H9 (cell line): ENCODE results near the gene CELA2A. TPM values are rescaled to one million over a fixed set of nuclear protein-coding genes. Genes with fewer than 3 reads are reported as not detected.
A peak's percentile ranks its signal among the peaks of the same experiment; 100 is the strongest.
"Not testable (repeated sequence)": the region's sequence is repeated elsewhere in the genome, so short reads cannot be mapped to it uniquely, and the experiment has no call there.

Experiments used
- DNase-seq: peaks from one replicate; pipeline ENCODE4 v3.0.0-alpha.2; 2017
- H2AFZ ChIP-seq: one replicate; pipeline ENCODE4 v1.6.1; 2013; ENCODE audit warnings: mild to moderate bottlenecking, low read length, control low read depth, moderate library complexity
- H2AK5ac ChIP-seq: 2 replicates; pipeline ENCODE4 v1.6.1; 2013; ENCODE audit warnings: low read length, control low read depth, mixed read lengths; ENCODE audit not compliant: insufficient read length
- H2BK120ac ChIP-seq: one replicate; pipeline ENCODE4 v1.6.1; 2013; ENCODE audit warnings: low read depth, mild to moderate bottlenecking, low read length, control low read depth, inconsistent platforms; ENCODE audit not compliant: poor library complexity, severe bottlenecking
- H2BK12ac ChIP-seq: 2 replicates; pipeline ENCODE4 v1.6.1; 2013; ENCODE audit warnings: low read length, control low read depth, mixed read lengths, low read depth; ENCODE audit not compliant: insufficient read length
- H2BK15ac ChIP-seq: 2 replicates; pipeline ENCODE4 v1.6.1; 2013; ENCODE audit warnings: low read depth, low read length, control low read depth
- H2BK20ac ChIP-seq: one replicate; pipeline ENCODE4 v1.6.1; 2013; ENCODE audit warnings: low read depth, mild to moderate bottlenecking, low read length, control low read depth, inconsistent platforms; ENCODE audit not compliant: poor library complexity, severe bottlenecking
- H2BK5ac ChIP-seq: 2 replicates; pipeline ENCODE4 v1.6.1; 2013; ENCODE audit warnings: low read length, control low read depth, mixed read lengths; ENCODE audit not compliant: insufficient read length
- H3K14ac ChIP-seq: 2 replicates; pipeline ENCODE4 v1.6.1; 2013; ENCODE audit warnings: low read length, control low read depth; ENCODE audit not compliant: insufficient read depth
- H3K18ac ChIP-seq: 2 replicates; pipeline ENCODE4 v1.6.1; 2013; ENCODE audit warnings: low read depth, mild to moderate bottlenecking, mixed read lengths, low read length, control low read depth; ENCODE audit not compliant: insufficient read length
- H3K23ac ChIP-seq: 2 replicates; pipeline ENCODE4 v1.6.1; 2013; ENCODE audit warnings: low read length, control low read depth, mixed read lengths, low read depth; ENCODE audit not compliant: insufficient read length
- H3K23me2 ChIP-seq: 2 replicates; pipeline ENCODE4 v1.6.1; 2013; ENCODE audit warnings: low read depth, mild to moderate bottlenecking, mixed read lengths, low read length, control low read depth; ENCODE audit not compliant: insufficient read length, poor library complexity, severe bottlenecking
- H3K27ac ChIP-seq: 2 replicates; pipeline ENCODE4 v1.5.1; 2013; ENCODE audit warnings: low read length, control low read depth, mixed read lengths, low read depth; ENCODE audit not compliant: insufficient read length
- H3K27me3 ChIP-seq: 2 replicates; pipeline ENCODE4 v1.6.1; 2013; ENCODE audit warnings: low read length, control low read depth, inconsistent platforms; ENCODE audit not compliant: insufficient read depth
- H3K4ac ChIP-seq: 2 replicates; pipeline ENCODE4 v1.6.1; 2013; ENCODE audit warnings: low read depth, mild to moderate bottlenecking, control low read depth, inconsistent platforms, low read length, moderate library complexity
- H3K4me1 ChIP-seq: 2 replicates; pipeline ENCODE4 v1.6.1; 2013; ENCODE audit warnings: low read length, control low read depth, inconsistent platforms; ENCODE audit not compliant: insufficient read depth
- H3K4me2 ChIP-seq: 2 replicates; pipeline ENCODE4 v1.6.1; 2013; ENCODE audit warnings: low read length, control low read depth, mixed read lengths; ENCODE audit not compliant: insufficient read length, insufficient read depth
- H3K56ac ChIP-seq: 2 replicates; pipeline ENCODE4 v1.6.1; 2013; ENCODE audit warnings: low read depth, mild to moderate bottlenecking, mixed read lengths, low read length, control low read depth; ENCODE audit not compliant: insufficient read length
- H3K79me1 ChIP-seq: 2 replicates; pipeline ENCODE4 v1.6.1; 2013; ENCODE audit warnings: low read depth, mild to moderate bottlenecking, moderate library complexity, low read length, control low read depth, inconsistent platforms; ENCODE audit not compliant: insufficient read depth, poor library complexity, severe bottlenecking
- H3K79me2 ChIP-seq: 2 replicates; pipeline ENCODE4 v1.6.1; 2013; ENCODE audit warnings: low read length, control low read depth, inconsistent platforms; ENCODE audit not compliant: insufficient read depth
- H3K9ac ChIP-seq: 2 replicates; pipeline ENCODE4 v1.6.1; 2013; ENCODE audit warnings: low read length, control low read depth, mixed read lengths; ENCODE audit not compliant: insufficient read length; ENCODE audit errors: extremely low read depth
- H3K9me3 ChIP-seq: one replicate; pipeline ENCODE4 v1.6.1; 2013; ENCODE audit warnings: low read depth, low read length, inconsistent platforms; ENCODE audit not compliant: control insufficient read depth
- H3T11ph ChIP-seq: one replicate; pipeline ENCODE4 v1.6.1; 2013; ENCODE audit warnings: mild to moderate bottlenecking, low read length, control low read depth, inconsistent platforms
- H4K20me1 ChIP-seq: one replicate; pipeline ENCODE4 v1.6.1; 2013; ENCODE audit not compliant: control insufficient read depth, insufficient read length, insufficient read depth
- H4K5ac ChIP-seq: 2 replicates; pipeline ENCODE4 v1.6.1; 2013; ENCODE audit warnings: low read depth, mild to moderate bottlenecking, mixed read lengths, low read length, control low read depth; ENCODE audit not compliant: insufficient read length
- H4K8ac ChIP-seq: replicated peaks from 2 replicates; pipeline ENCODE4 v1.6.1; 2013; ENCODE audit warnings: low read length, control low read depth, mixed read lengths, low read depth; ENCODE audit not compliant: insufficient read length
- H4K91ac ChIP-seq: 2 replicates; pipeline ENCODE4 v1.6.1; 2013; ENCODE audit warnings: low read depth, mild to moderate bottlenecking, moderate library complexity, mixed read lengths, low read length, control low read depth; ENCODE audit not compliant: insufficient read length
- H3K27ac Mint-ChIP-seq, 3 experiments: 2 replicates in 2 of 3; 3 replicates in 1 of 3; pipeline ENCODE4 v1.8.0; 2020 to 2021; ENCODE audit warnings: mixed read lengths in 3 of 3, mild to moderate bottlenecking in 1 of 3, moderate library complexity in 1 of 3
- H3K27me3 Mint-ChIP-seq: 2 replicates; pipeline ENCODE4 v1.8.0; 2021; ENCODE audit warnings: low read depth, mild to moderate bottlenecking, moderate library complexity, mixed read lengths
- H3K36me3 Mint-ChIP-seq, 3 experiments: 2 replicates in 2 of 3; 3 replicates in 1 of 3; pipeline ENCODE4 v1.8.0; 2020 to 2021; ENCODE audit warnings: low read depth in 3 of 3, mixed read lengths in 3 of 3; ENCODE audit not compliant: insufficient read depth in 1 of 3
- H3K4me1 Mint-ChIP-seq, 2 experiments: 2 replicates each; pipeline ENCODE4 v1.8.0; 2020; ENCODE audit warnings: mixed read lengths in 2 of 2
- H3K4me3 Mint-ChIP-seq, 2 experiments: 2 replicates in 1 of 2; 3 replicates in 1 of 2; pipeline ENCODE4 v1.8.0; 2020 to 2021; ENCODE audit warnings: mild to moderate bottlenecking in 2 of 2, mixed read lengths in 2 of 2, moderate library complexity in 1 of 2
- H3K9me3 Mint-ChIP-seq, 2 experiments: 2 replicates in 1 of 2; 3 replicates in 1 of 2; pipeline ENCODE4 v1.8.0; 2020; ENCODE audit warnings: mild to moderate bottlenecking in 2 of 2, mixed read lengths in 2 of 2, moderate library complexity in 1 of 2
- CTCF ChIP-seq: fragments of 200-600 bp; sonication (generic); conservative IDR thresholded peaks from 3 replicates; pipeline ENCODE4 v1.8.0; 2021; ENCODE audit warnings: antibody characterized with exemption, mild to moderate bottlenecking
- WGBS: extraction: QIAGEN DNeasy Blood & Tissue Kit; methylation state at CpG from one replicate; pipeline ENCODE4 v1.1.7; 2013; ENCODE audit warnings: missing lambda C conversion rate, low lambda C conversion rate, mixed read lengths; ENCODE audit not compliant: insufficient read length; ENCODE audit errors: extremely low coverage; 5-methylcytosine and 5-hydroxymethylcytosine counted together
- total RNA-seq: library from RNA; stranded (reverse); gene quantifications from 2 replicates; pipeline ENCODE4 v1.2.1, GENCODE V29; 2021

The CELA2A gene
- total RNA-seq, 1 experiment from 2014 or later = not detected

- H4K91ac ChIP-seq = no peak overlapping the region
- no peaks in the 10 kb centered on the region for H3K36me3 Mint-ChIP-seq
- no peaks in the 10 kb centered on the region for H3K9me3 ChIP-seq
- no peak overlapping the region for H2AK5ac ChIP-seq
- H3K56ac ChIP-seq = no peak overlapping the region
- H3K27ac Mint-ChIP-seq = peak overlapping the region in 1 of 3 experiments; percentile 20; a peak in 1 of 7 replicates
- TF ChIP-seq CTCF = no peak
- no peaks in the 10 kb centered on the region for H3K23me2 ChIP-seq
- H3K9ac ChIP-seq = no peak overlapping the region
- no peaks in the 10 kb centered on the region for H4K20me1 ChIP-seq
- no peak overlapping the region for H2BK5ac ChIP-seq
- H3K14ac ChIP-seq = no peak overlapping the region; the same call in 1 of the 2 replicates
- no peaks in the 10 kb centered on the region for H3K79me1 ChIP-seq
- no peaks in the 10 kb centered on the region for H3K79me2 ChIP-seq
- DNase-seq = no peak
- no peak overlapping the region for H2BK15ac ChIP-seq
- no peaks in the 10 kb centered on the region for H3K4me1 ChIP-seq
- H3K4me3 Mint-ChIP-seq = no peak overlapping the region
- H3K18ac ChIP-seq = no peak overlapping the region
- H3K4me2 ChIP-seq = no peak overlapping the region
- H3T11ph ChIP-seq = no peak overlapping the region
- H3K4ac ChIP-seq = no peak overlapping the region
- H3K27me3 ChIP-seq = no peaks in the 10 kb centered on the region
- WGBS = no CpG with 5 or more reads among the region's 11 CpGs
- no peak overlapping the region for H2BK120ac ChIP-seq
- H4K8ac ChIP-seq = no peak overlapping the region
- H3K9me3 Mint-ChIP-seq = no peaks in the 10 kb centered on the region
- no peak overlapping the region for H3K23ac ChIP-seq
- H3K4me1 Mint-ChIP-seq = peaks cover 0 to 4% of the 10 kb centered on the region in 2 experiments; a peak in 2 of 4 replicates
- H4K5ac ChIP-seq = no peak overlapping the region
- no peak overlapping the region for H2AFZ ChIP-seq
- no peak overlapping the region for H3K27ac ChIP-seq
- no peak overlapping the region for H2BK20ac ChIP-seq
- H2BK12ac ChIP-seq = no peak overlapping the region
- no peaks in the 10 kb centered on the region; the same call in none of the 2 replicates for H3K27me3 Mint-ChIP-seq
These were observed 23.3 kb downstream of the CELA2A start for GRCh38 chr1:15479654-15480347.

DNA sequence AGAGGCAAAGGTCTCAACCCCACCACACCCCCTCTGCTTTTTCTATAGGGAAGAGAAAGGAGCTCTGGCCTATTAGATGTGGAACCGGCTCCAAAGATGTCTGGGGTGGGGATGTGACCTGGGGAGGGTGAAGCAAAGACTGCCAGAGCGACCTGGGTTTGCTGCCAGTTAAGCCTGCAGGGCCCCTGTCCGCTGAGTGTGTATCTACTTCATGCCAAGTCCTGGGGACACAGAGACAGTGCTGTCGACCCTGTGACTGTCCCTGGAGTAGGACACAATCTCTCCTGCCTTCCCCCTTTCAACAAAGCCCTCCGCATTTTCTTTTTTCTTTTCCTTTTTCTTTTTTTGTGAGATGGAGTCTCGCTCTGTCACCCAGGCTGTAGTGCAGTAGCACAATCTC, 25.9 kb downstream of the CELA2A start:
- H4K91ac ChIP-seq, H3K18ac ChIP-seq, H3K4me1 ChIP-seq, H4K20me1 ChIP-seq, H4K8ac ChIP-seq, H3K27me3 Mint-ChIP-seq, H3K79me2 ChIP-seq, H3K9ac ChIP-seq, H3K4ac ChIP-seq, H2BK120ac ChIP-seq, H3K27me3 ChIP-seq, H3K4me2 ChIP-seq, H2AK5ac ChIP-seq, H2AFZ ChIP-seq, H3K56ac ChIP-seq, H3K9me3 ChIP-seq, H3K4me1 Mint-ChIP-seq, H3K23me2 ChIP-seq, H2BK15ac ChIP-seq, H4K5ac ChIP-seq, H3K79me1 ChIP-seq, H3T11ph ChIP-seq, H3K14ac ChIP-seq, H3K27ac Mint-ChIP-seq, H3K9me3 Mint-ChIP-seq, H2BK20ac ChIP-seq, H2BK12ac ChIP-seq, H3K27ac ChIP-seq, H2BK5ac ChIP-seq, H3K23ac ChIP-seq, DNase-seq: not testable (repeated sequence)
- no CpG with 5 or more reads among the region's 6 CpGs for WGBS
- Mint-ChIP-seq H3K4me3 (peak overlapping the region in 1 of 2 experiments; percentile 17; a peak in 1 of 5 replicates), H3K36me3 (peaks cover 0 to 12% (median 5%) of the 10 kb centered on the region in 3 experiments; a peak in 5 of 7 replicates)
